HCT116 (cell line): ENCODE data around the gene NUBPL. TPM values are rescaled to one million over a fixed set of nuclear protein-coding genes. Genes with fewer than 3 reads are reported as not detected.
"Not testable (repeated sequence)": the region's sequence is repeated elsewhere in the genome, so short reads cannot be mapped to it uniquely, and the experiment has no call there.

ENCODE experiments used
- ATAC-seq: fragments of 200-7000 bp; cut with Tn5 transposase; 2 replicates; pipeline ENCODE4 v1.9.1; 2020; ENCODE audit warnings: mild to moderate bottlenecking, moderate library complexity
- BruUV-seq: library from RNA; stranded (reverse); fragments of 400-500 nt; replicated peaks from 2 replicates; lab custom pipeline; 2021; lab: Mats Ljungman, UMichigan
- CTCF ChIA-PET: fragments of 300-600 bp; sonication (Branson Sonifier 250); formaldehyde crosslinking; loops from one replicate; lab custom pipeline; 2021; ENCODE audit warnings: antibody characterized with exemption; lab: Charles Lee
- POLR2A ChIA-PET: fragments of 300-600, 350-600 bp; sonication (Branson Sonifier 250); formaldehyde crosslinking; loops from one replicate; lab custom pipeline; 2021; ENCODE audit warnings: antibody characterized with exemption; lab: Charles Lee
- RAD21 ChIA-PET, 2 experiments: fragments of 300-600 bp; sonication (Branson Sonifier 250); formaldehyde crosslinking; loops; one replicate each; lab custom pipeline; 2023; ENCODE audit warnings: low total read pairs in 2 of 2; ENCODE audit not compliant: uncharacterized antibody in 2 of 2, unreplicated experiment in 2 of 2, low non-redundant PET in 1 of 2; lab: Charles Lee
- DNase-seq: peaks from one replicate; pipeline ENCODE4 v3.0.0-alpha.2; 2010; ENCODE audit warnings: low read depth, low spot score
- H2AFZ ChIP-seq: fragments of 200-600 bp; shearing (Covaris generic), sonication (generic); 2 replicates; pipeline ENCODE4 v1.6.1; 2017; ENCODE audit warnings: low read depth, mixed run types, mixed read lengths, antibody characterized with exemption, low read length; ENCODE audit not compliant: poor library complexity, severe bottlenecking
- H3K27ac ChIP-seq: 2 replicates; pipeline ENCODE4 v1.5.1; 2012; ENCODE audit warnings: low read depth, low read length
- H3K27me3 ChIP-seq: fragments of 200-600 bp; sonication (generic); 2 replicates; pipeline ENCODE4 v1.6.1; 2016; ENCODE audit warnings: mixed run types, low read length, mixed read lengths; ENCODE audit not compliant: insufficient read depth
- H3K36me3 ChIP-seq, 2 experiments: fragments of 200-500 bp in 1 of 2; fragments of 200-600 bp in 1 of 2; sonication (Bioruptor generic) in 1 of 2; sonication (generic) in 1 of 2; 2 replicates each; pipeline versions ENCODE4 v1.5.1 to v1.6.1; 2014 to 2016; ENCODE audit warnings: low read length in 2 of 2, inconsistent platforms in 1 of 2, mixed read lengths in 1 of 2, mixed run types in 1 of 2; ENCODE audit not compliant: insufficient read depth in 2 of 2, control insufficient read depth in 1 of 2
- H3K4me1 ChIP-seq, 2 experiments: fragments of 200-600 bp in 1 of 2; sonication (generic) in 1 of 2; 2 replicates each; pipeline versions ENCODE4 v1.5.1 to v1.6.1; 2012 to 2017; ENCODE audit warnings: low read length in 2 of 2, inconsistent platforms in 1 of 2, mild to moderate bottlenecking in 1 of 2, mixed read lengths in 1 of 2, mixed run types in 1 of 2, moderate library complexity in 1 of 2; ENCODE audit not compliant: insufficient read depth in 2 of 2, control insufficient read depth in 1 of 2
- H3K4me2 ChIP-seq: fragments of 200-600 bp; sonication (generic); 2 replicates; pipeline ENCODE4 v1.6.1; 2017; ENCODE audit warnings: mixed run types, low read length, mixed read lengths
- H3K4me3 ChIP-seq, 2 experiments: fragments of 200-600 bp in 1 of 2; sonication (generic) in 1 of 2; replicated peaks in 1 of 2; 2 replicates each; pipeline ENCODE4 v1.5.1; 2011 to 2016; ENCODE audit warnings: low read length in 2 of 2, control low read depth in 1 of 2, low read depth in 1 of 2, mild to moderate bottlenecking in 1 of 2, mixed read lengths in 1 of 2, mixed run types in 1 of 2
- H3K79me2 ChIP-seq: fragments of 200-600 bp; sonication (generic); 2 replicates; pipeline ENCODE4 v1.6.1; 2017; ENCODE audit warnings: mild to moderate bottlenecking, mixed run types, low read length, moderate library complexity, mixed read lengths; ENCODE audit not compliant: insufficient read depth
- H3K9ac ChIP-seq: fragments of 200-600 bp; sonication (generic); 2 replicates; pipeline ENCODE4 v1.6.1; 2016; ENCODE audit warnings: low read length, mixed read lengths
- H3K9me2 ChIP-seq: fragments of 200-600 bp; sonication (generic), shearing (Covaris generic); 2 replicates; pipeline ENCODE4 v1.6.1; 2017; ENCODE audit warnings: mixed run types, mild to moderate bottlenecking, moderate library complexity; ENCODE audit not compliant: insufficient read depth
- H3K9me3 ChIP-seq, 2 experiments: fragments of 200-500 bp in 1 of 2; fragments of 200-600 bp in 1 of 2; sonication (Bioruptor generic) in 1 of 2; sonication (generic) in 1 of 2; 2 replicates each; pipeline ENCODE4 v1.6.1; 2014 to 2017; ENCODE audit warnings: low read length in 2 of 2, mixed read lengths in 2 of 2, inconsistent platforms in 1 of 2, low read depth in 1 of 2, mild to moderate bottlenecking in 1 of 2, mixed run types in 1 of 2, moderate library complexity in 1 of 2; ENCODE audit not compliant: control insufficient read depth in 1 of 2, insufficient read depth in 1 of 2
- H4K20me1 ChIP-seq: fragments of 200-600 bp; sonication (generic), shearing (Covaris generic); 2 replicates; pipeline ENCODE4 v1.6.1; 2017; ENCODE audit warnings: mixed run types, mild to moderate bottlenecking, moderate library complexity; ENCODE audit not compliant: insufficient read depth
- ATF3 ChIP-seq: IDR thresholded peaks from 2 replicates; pipeline ENCODE4 v1.6.1; 2012
- EGR1 ChIP-seq: IDR thresholded peaks from 2 replicates; pipeline ENCODE4 v1.6.1; 2012; ENCODE audit warnings: low read depth
- ELF1 ChIP-seq: IDR thresholded peaks from 2 replicates; pipeline ENCODE4 v1.6.1; 2012; ENCODE audit warnings: low read depth, borderline replicate concordance
- EZH2 ChIP-seq: fragments of 200-600 bp; sonication (generic); IDR thresholded peaks from 2 replicates; pipeline ENCODE4 v1.6.1; 2017; ENCODE audit warnings: antibody characterized with exemption, mixed run types
- EZH2phosphoT487 ChIP-seq: fragments of 200-600 bp; IDR thresholded peaks from 2 replicates; pipeline ENCODE4 v1.6.1; 2018; ENCODE audit warnings: antibody characterized with exemption, borderline replicate concordance
- FOSL1 ChIP-seq: IDR thresholded peaks from 2 replicates; pipeline ENCODE4 v1.6.1; 2012; ENCODE audit warnings: low read depth
- JUND ChIP-seq: IDR thresholded peaks from 2 replicates; pipeline ENCODE4 v1.6.1; 2012
- MAX ChIP-seq: IDR thresholded peaks from 2 replicates; pipeline ENCODE4 v1.6.1; 2012
- POLR2AphosphoS5 ChIP-seq: IDR thresholded peaks from 2 replicates; pipeline ENCODE4 v1.6.1; 2011; ENCODE audit warnings: mild to moderate bottlenecking, low read depth, low read length, moderate library complexity
- REST ChIP-seq: IDR thresholded peaks from 2 replicates; pipeline ENCODE4 v1.6.1; 2012; ENCODE audit warnings: low read depth
- SIN3A ChIP-seq: IDR thresholded peaks from 2 replicates; pipeline ENCODE4 v1.6.1; 2012; ENCODE audit warnings: low read depth
- YY1 ChIP-seq: IDR thresholded peaks from 2 replicates; pipeline ENCODE4 v1.6.1; 2011; ENCODE audit warnings: low read length, low read depth, moderate library complexity, mild to moderate bottlenecking; ENCODE audit not compliant: insufficient replicate concordance; ENCODE audit errors: extremely low read depth
- intact Hi-C: fragments of 100-400 bp; cut with micrococcal nuclease; formaldehyde crosslinking; loops from 2 replicates; pipeline ENCODE4 v1.10.0; 2022
- total RNA-seq: library from RNA; stranded (reverse); gene quantifications from one replicate; pipeline ENCODE4 v1.2.1, GENCODE V29; 2021; ENCODE audit not compliant: unreplicated experiment

The NUBPL gene
- total RNA-seq, 1 experiment from 2014 or later, result 11.3 TPM

GRCh38 chr14:31619440-31619839, 58.2 kb downstream of the NUBPL start:
- intact Hi-C loops, result no loop called here
- no peak for TF ChIP-seq EGR1
- TF ChIP-seq SIN3A, result no peak
- no peak for TF ChIP-seq MAX
- TF ChIP-seq EZH2phosphoT487, result no peak
- no peak for TF ChIP-seq REST
- no peak for TF ChIP-seq JUND
- TF ChIP-seq ELF1, result no peak
- no peak for TF ChIP-seq ATF3
- no peak for TF ChIP-seq EZH2
- no peak for TF ChIP-seq YY1
- no peak for TF ChIP-seq POLR2AphosphoS5
- TF ChIP-seq FOSL1, result no peak
- TF ChIP-seq, all 23 proteins: peak for 0

GRCh38 chr14:31620898-31621297, 59.7 kb downstream of the NUBPL start:
- not testable (repeated sequence) for H2AFZ ChIP-seq, H3K27me3 ChIP-seq, ATAC-seq

More at GRCh38 chr14:31619440-31619839, 58.2 kb downstream of the NUBPL start:
- H3K4me1 ChIP-seq, result no peaks in the 10 kb centered on the region
- no peak overlapping the region for H3K4me3 ChIP-seq
- H3K36me3 ChIP-seq, result no peaks in the 10 kb centered on the region
- H3K9me2 ChIP-seq, result no peaks in the 10 kb centered on the region
- H2AFZ ChIP-seq, result no peak overlapping the region
- ChIA-PET POLR2A (no interaction called here), CTCF (no interaction called here), RAD21 (no interaction called here)
- peaks cover 0 to 6% of the 10 kb centered on the region in 2 experiments; a peak in 1 of 4 replicates for H3K9me3 ChIP-seq
- no peaks in the 10 kb centered on the region for H3K27me3 ChIP-seq
- H4K20me1 ChIP-seq, result no peaks in the 10 kb centered on the region
- H3K9ac ChIP-seq, result no peak overlapping the region
- BruUV-seq, result no TSS peak
- no peak overlapping the region for H3K27ac ChIP-seq
- H3K79me2 ChIP-seq, result no peaks in the 10 kb centered on the region
- DNase-seq (no peak), ATAC-seq (no peak)
- no peak overlapping the region for H3K4me2 ChIP-seq

More at GRCh38 chr14:31620898-31621297, 59.7 kb downstream of the NUBPL start:
- POLR2A ChIA-PET, BruUV-seq, H4K20me1 ChIP-seq, intact Hi-C loops, H3K4me3 ChIP-seq, H3K36me3 ChIP-seq, H3K4me1 ChIP-seq, RAD21 ChIA-PET, H3K4me2 ChIP-seq, H3K9me2 ChIP-seq, H3K9ac ChIP-seq, DNase-seq, CTCF ChIA-PET, H3K79me2 ChIP-seq, H3K9me3 ChIP-seq, H3K27ac ChIP-seq: not testable (repeated sequence)
